Stimulated activated CD8-positive, alpha-beta memory T cell treated with anti-CD3 and anti-CD28 coated beads, Interleukin-4, amount 100 ng/mL, for 4 hours (primary cell): ENCODE data around the gene STK24.

ENCODE experiments used
- DNase-seq, 2 donors: peaks; one replicate each; pipeline ENCODE4 v3.0.0-alpha.2; 2020; ENCODE audit warnings: low read depth in 2 of 2, low spot score in 1 of 2

STK24 gene

GRCh38 chr13:98557937-98558792, 18.7 kb downstream of the STK24 start:
- no peak for DNase-seq

- DNase-seq: no peak
These were observed 19.8 kb downstream of the STK24 start for GRCh38 chr13:98556968-98557631.

GRCh38 chr13:98556142-98556816, 20.6 kb downstream of the STK24 start:
- DNase-seq: no peak

- DNase-seq: no peak
These were observed 27.1 kb downstream of the STK24 start for GRCh38 chr13:98549728-98550317.

GRCh38 chr13:98549006-98549727, 27.7 kb downstream of the STK24 start:
- DNase-seq: no peak

GRCh38 chr13:98548230-98548629, 28.7 kb downstream of the STK24 start:
- DNase-seq: no peak

GRCh38 chr13:98547455-98547854, 29.5 kb downstream of the STK24 start:
- DNase-seq: no peak

- no peak for DNase-seq
These were observed 30.5 kb downstream of the STK24 start for GRCh38 chr13:98546402-98546801.

GRCh38 chr13:98544104-98544710, 32.7 kb downstream of the STK24 start:
- DNase-seq: no peak

GRCh38 chr13:98543378-98544103, 33.4 kb downstream of the STK24 start:
- no peak for DNase-seq

- DNase-seq: no peak
These were observed 34.1 kb downstream of the STK24 start for GRCh38 chr13:98542568-98543377.

- no peak for DNase-seq
These were observed 35.2 kb downstream of the STK24 start for GRCh38 chr13:98541701-98542203.

GRCh38 chr13:98541191-98541590, 35.7 kb downstream of the STK24 start:
- no peak for DNase-seq

GRCh38 chr13:98540476-98540875, 36.4 kb downstream of the STK24 start:
- DNase-seq: no peak

GRCh38 chr13:98539666-98540065, 37.2 kb downstream of the STK24 start:
- no peak for DNase-seq

- no peak for DNase-seq
These were observed 38.0 kb downstream of the STK24 start for GRCh38 chr13:98538876-98539275.

- DNase-seq: no peak
These were observed 39.2 kb downstream of the STK24 start for GRCh38 chr13:98537740-98538139.

GRCh38 chr13:98537306-98537705, 39.6 kb downstream of the STK24 start:
- DNase-seq: no peak

- no peak for DNase-seq
These were observed 40.2 kb downstream of the STK24 start for GRCh38 chr13:98536729-98537128.
